Trophoblast cell (in vitro differentiated cells and primary cell): ENCODE data around the gene TMEM132E.
A peak's percentile ranks its signal among the peaks of the same experiment; 100 is the strongest.

Experiments
- DNase-seq, 2 donors: peaks; one replicate each; pipeline ENCODE4 v3.0.0-alpha.2; 2016
- H2AFZ ChIP-seq: 2 replicates; pipeline ENCODE4 v1.6.1; 2013; ENCODE audit warnings: low read length, moderate library complexity, mild to moderate bottlenecking; ENCODE audit not compliant: insufficient read depth, poor library complexity
- H2AK5ac ChIP-seq: 2 replicates; pipeline ENCODE4 v1.6.1; 2013; ENCODE audit warnings: mild to moderate bottlenecking, low read length
- H2BK120ac ChIP-seq: 2 replicates; pipeline ENCODE4 v1.6.1; 2013; ENCODE audit warnings: low read length, mild to moderate bottlenecking, moderate library complexity; ENCODE audit not compliant: insufficient read depth, poor library complexity
- H2BK12ac ChIP-seq: 2 replicates; pipeline ENCODE4 v1.6.1; 2013; ENCODE audit warnings: mild to moderate bottlenecking, low read length, moderate library complexity
- H2BK5ac ChIP-seq: 2 replicates; pipeline ENCODE4 v1.6.1; 2013; ENCODE audit warnings: low read length, low read depth, moderate library complexity, mild to moderate bottlenecking; ENCODE audit not compliant: poor library complexity
- H3K14ac ChIP-seq: 2 replicates; pipeline ENCODE4 v1.6.1; 2013; ENCODE audit warnings: mild to moderate bottlenecking, low read length
- H3K18ac ChIP-seq: 2 replicates; pipeline ENCODE4 v1.6.1; 2013; ENCODE audit warnings: mild to moderate bottlenecking, low read length
- H3K23ac ChIP-seq: 2 replicates; pipeline ENCODE4 v1.6.1; 2013; ENCODE audit warnings: low read length
- H3K27ac ChIP-seq: 2 replicates; pipeline ENCODE4 v1.5.1; 2013; ENCODE audit warnings: low read depth, mild to moderate bottlenecking, inconsistent platforms, low read length, moderate library complexity
- H3K27me3 ChIP-seq: 2 replicates; pipeline ENCODE4 v1.6.1; 2013; ENCODE audit warnings: inconsistent platforms, mild to moderate bottlenecking, low read length, moderate library complexity; ENCODE audit not compliant: insufficient read depth
- H3K36me3 ChIP-seq, 2 experiments: 1 replicate in 1 of 2; 2 replicates in 1 of 2; pipeline ENCODE4 v1.6.1; 2013; ENCODE audit warnings: low read length in 2 of 2, mild to moderate bottlenecking in 2 of 2, moderate library complexity in 1 of 2; ENCODE audit not compliant: insufficient read depth in 2 of 2, control insufficient read depth in 1 of 2
- H3K4ac ChIP-seq: 2 replicates; pipeline ENCODE4 v1.6.1; 2013; ENCODE audit warnings: low read depth, mild to moderate bottlenecking, low read length, moderate library complexity
- H3K4me1 ChIP-seq, 2 experiments: 1 replicate in 1 of 2; 2 replicates in 1 of 2; pipeline ENCODE4 v1.6.1; 2013; ENCODE audit warnings: low read length in 2 of 2, mild to moderate bottlenecking in 2 of 2, moderate library complexity in 1 of 2; ENCODE audit not compliant: insufficient read depth in 2 of 2, control insufficient read depth in 1 of 2
- H3K4me2 ChIP-seq: 2 replicates; pipeline ENCODE4 v1.6.1; 2013; ENCODE audit warnings: inconsistent platforms, mild to moderate bottlenecking, low read length, moderate library complexity
- H3K4me3 ChIP-seq: 2 replicates; pipeline ENCODE4 v1.5.1; 2013; ENCODE audit warnings: mild to moderate bottlenecking, low read depth, low read length, inconsistent platforms
- H3K79me1 ChIP-seq: one replicate; pipeline ENCODE4 v1.6.1; 2013; ENCODE audit warnings: low read length
- H3K79me2 ChIP-seq: 2 replicates; pipeline ENCODE4 v1.6.1; 2013; ENCODE audit warnings: low read length, mild to moderate bottlenecking; ENCODE audit not compliant: control insufficient read depth, insufficient read depth, poor library complexity
- H3K9ac ChIP-seq: 2 replicates; pipeline ENCODE4 v1.6.1; 2013; ENCODE audit warnings: mild to moderate bottlenecking, low read length
- H3K9me3 ChIP-seq: 2 replicates; pipeline ENCODE4 v1.6.1; 2013; ENCODE audit warnings: low read depth, mild to moderate bottlenecking, control low read depth, inconsistent platforms, low read length; ENCODE audit not compliant: insufficient read depth
- H4K12ac ChIP-seq: 2 replicates; pipeline ENCODE4 v1.6.1; 2013; ENCODE audit warnings: low read depth, mild to moderate bottlenecking, low read length, moderate library complexity
- H4K8ac ChIP-seq: 2 replicates; pipeline ENCODE4 v1.6.1; 2013; ENCODE audit warnings: low read depth, mild to moderate bottlenecking, low read length, moderate library complexity
- H4K91ac ChIP-seq: one replicate; pipeline ENCODE4 v1.6.1; 2013; ENCODE audit warnings: low read depth, mild to moderate bottlenecking, low read length, moderate library complexity
- WGBS: extraction: QIAGEN DNeasy Blood & Tissue Kit; methylation state at CpG from one replicate; pipeline ENCODE4 v1.1.7; 2013; ENCODE audit warnings: missing lambda C conversion rate; ENCODE audit not compliant: insufficient read length, insufficient coverage; ENCODE audit errors: extremely low coverage; 5-methylcytosine and 5-hydroxymethylcytosine counted together

The TMEM132E gene

GRCh38 chr17:34556384-34556783 is 23.0 kb upstream of the TMEM132E start:
- Histone ChIP-seq H3K4ac (no peak overlapping the region), H3K4me3 (no peak overlapping the region), H3K9me3 (no peaks in the 10 kb centered on the region), H4K12ac (no peak overlapping the region), H3K27me3 (no peaks in the 10 kb centered on the region), H2BK5ac (no peak overlapping the region), H3K18ac (no peak overlapping the region), H3K4me1 (no peaks in the 10 kb centered on the region), H3K4me2 (no peak overlapping the region), H4K8ac (no peak overlapping the region), H2AK5ac (no peak overlapping the region), H2AFZ (no peak overlapping the region), H3K9ac (no peak overlapping the region), H3K79me2 (no peaks in the 10 kb centered on the region), H3K23ac (no peak overlapping the region), H2BK12ac (no peak overlapping the region), H3K27ac (no peak overlapping the region), H3K14ac (no peak overlapping the region), H3K36me3 (no peaks in the 10 kb centered on the region), H2BK120ac (no peak overlapping the region), H3K79me1 (no peaks in the 10 kb centered on the region), H4K91ac (no peak overlapping the region)
- peak; percentile 9 to 61 for DNase-seq
- WGBS: no CpG with 5 or more reads among the region's 4 CpGs

- no CpG with 5 or more reads among the region's 2 CpGs for WGBS
- H2AFZ ChIP-seq: no peak overlapping the region
- no peak overlapping the region for H4K91ac ChIP-seq
- H2BK120ac ChIP-seq: no peak overlapping the region
- H2AK5ac ChIP-seq: no peak overlapping the region
- H3K36me3 ChIP-seq: no peaks in the 10 kb centered on the region
- H3K4me2 ChIP-seq: no peak overlapping the region
- no peak overlapping the region for H3K9ac ChIP-seq
- H3K27ac ChIP-seq: no peak overlapping the region
- no peak overlapping the region for H4K12ac ChIP-seq
- H3K27me3 ChIP-seq: no peaks in the 10 kb centered on the region
- no peak overlapping the region for H2BK5ac ChIP-seq
- H3K18ac ChIP-seq: no peak overlapping the region
- no peaks in the 10 kb centered on the region for H3K4me1 ChIP-seq
- no peak for DNase-seq
- H3K79me2 ChIP-seq: no peaks in the 10 kb centered on the region
- H3K14ac ChIP-seq: no peak overlapping the region
- H3K4ac ChIP-seq: no peak overlapping the region
- no peaks in the 10 kb centered on the region for H3K9me3 ChIP-seq
- no peak overlapping the region for H2BK12ac ChIP-seq
- H3K4me3 ChIP-seq: no peak overlapping the region
- H3K79me1 ChIP-seq: no peaks in the 10 kb centered on the region
- no peak overlapping the region for H3K23ac ChIP-seq
- H4K8ac ChIP-seq: no peak overlapping the region
Measured at GRCh38 chr17:34556931-34557330, 22.5 kb upstream of the TMEM132E start.

GRCh38 chr17:34561328-34561727 is 18.1 kb upstream of the TMEM132E start:
- Histone ChIP-seq H3K36me3 (no peaks in the 10 kb centered on the region), H3K4ac (no peak overlapping the region), H3K79me1 (no peaks in the 10 kb centered on the region), H3K23ac (no peak overlapping the region), H3K9me3 (no peaks in the 10 kb centered on the region), H2BK12ac (no peak overlapping the region), H4K91ac (no peak overlapping the region), H3K27me3 (no peaks in the 10 kb centered on the region), H2BK5ac (no peak overlapping the region), H3K27ac (no peak overlapping the region), H4K8ac (no peak overlapping the region), H3K9ac (no peak overlapping the region), H3K79me2 (no peaks in the 10 kb centered on the region), H3K18ac (no peak overlapping the region), H3K4me2 (no peak overlapping the region), H3K14ac (no peak overlapping the region), H2BK120ac (no peak overlapping the region), H3K4me3 (no peak overlapping the region), H2AFZ (no peak overlapping the region), H4K12ac (no peak overlapping the region), H3K4me1 (no peaks in the 10 kb centered on the region), H2AK5ac (no peak overlapping the region)
- no CpG with 5 or more reads among the region's 2 CpGs for WGBS
- DNase-seq: no peak

GRCh38 chr17:34562387-34562786 is 17.0 kb upstream of the TMEM132E start:
- H4K12ac ChIP-seq: no peak overlapping the region
- H3K4me1 ChIP-seq: no peaks in the 10 kb centered on the region
- no peak overlapping the region for H2BK12ac ChIP-seq
- no peaks in the 10 kb centered on the region for H3K36me3 ChIP-seq
- DNase-seq: peak in 1 of 2 donors; percentile 25
- H3K27me3 ChIP-seq: no peaks in the 10 kb centered on the region
- no peak overlapping the region for H3K14ac ChIP-seq
- no peak overlapping the region for H4K8ac ChIP-seq
- no peak overlapping the region for H2AFZ ChIP-seq
- H3K79me1 ChIP-seq: no peaks in the 10 kb centered on the region
- no peaks in the 10 kb centered on the region for H3K79me2 ChIP-seq
- no CpG with 5 or more reads among the region's 2 CpGs for WGBS
- no peak overlapping the region for H4K91ac ChIP-seq
- no peak overlapping the region for H3K27ac ChIP-seq
- no peak overlapping the region for H2AK5ac ChIP-seq
- no peak overlapping the region for H3K4ac ChIP-seq
- no peak overlapping the region for H2BK5ac ChIP-seq
- no peak overlapping the region for H3K4me2 ChIP-seq
- no peak overlapping the region for H3K18ac ChIP-seq
- H3K9ac ChIP-seq: no peak overlapping the region
- H3K4me3 ChIP-seq: no peak overlapping the region
- H3K23ac ChIP-seq: no peak overlapping the region
- H3K9me3 ChIP-seq: no peaks in the 10 kb centered on the region
- H2BK120ac ChIP-seq: no peak overlapping the region
